ENCODE data around the gene IRF4.

Gene IRF4

DNA sequence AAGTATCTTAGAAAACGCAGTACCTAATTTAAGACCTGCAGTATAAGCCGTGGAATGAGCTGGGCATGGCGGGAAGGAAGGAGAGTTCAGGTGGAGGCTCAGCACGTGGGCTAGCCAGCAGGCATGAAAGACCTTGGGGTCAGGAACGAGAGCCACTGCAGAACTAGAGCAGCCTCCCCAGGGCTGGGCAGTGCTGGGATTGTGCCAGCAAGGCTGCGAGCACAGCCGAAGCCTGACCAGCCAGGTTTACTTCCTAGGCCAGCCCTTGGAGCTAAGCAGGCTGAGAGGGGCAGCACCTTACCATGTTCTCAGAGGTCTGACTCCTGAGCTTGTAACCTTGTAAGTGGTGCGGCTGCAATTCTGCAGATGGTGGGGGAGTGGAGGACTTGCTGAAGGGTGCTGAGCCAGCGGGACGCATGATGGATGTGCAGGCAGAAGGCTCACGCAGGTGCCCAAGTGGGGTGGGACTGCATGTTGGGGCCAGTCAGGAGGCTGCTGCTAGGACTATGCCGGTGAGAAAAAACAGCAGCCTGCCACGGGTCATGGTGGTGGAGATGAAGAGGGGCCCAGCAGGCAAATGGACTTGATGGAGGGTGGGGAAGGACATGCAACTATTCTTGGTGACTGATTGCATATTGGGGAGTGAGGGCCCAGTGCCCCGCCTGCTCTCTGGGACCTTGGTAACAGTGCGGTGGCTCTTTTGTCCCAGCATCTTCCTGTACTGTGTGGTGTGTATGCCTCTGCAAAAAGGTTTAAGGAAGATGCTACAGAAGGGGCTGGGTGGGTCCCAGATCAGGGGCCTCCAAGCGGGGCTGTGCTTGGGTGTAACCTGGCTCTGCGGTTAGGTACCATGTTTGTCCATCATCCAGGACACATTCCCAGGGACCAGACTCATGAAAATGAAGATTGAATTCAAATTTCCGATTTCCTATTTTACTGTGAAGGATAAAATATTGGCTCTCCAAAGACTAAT lies 37.6 kb upstream of the IRF4 start:
- no peak for DNase-seq (ENCODE audit: low spot score)

GRCh38 chr6:354631-355280 lies 36.8 kb upstream of the IRF4 start:
- DNase-seq (ENCODE audit: low spot score): no peak

- no peak for DNase-seq (ENCODE audit: low spot score)
Observed at GRCh38 chr6:355373-356208, 36.0 kb upstream of the IRF4 start.

- DNase-seq (ENCODE audit: low spot score): no peak
Observed at GRCh38 chr6:356828-357251, 34.7 kb upstream of the IRF4 start.

- DNase-seq (ENCODE audit: low spot score): no peak
Observed at GRCh38 chr6:357261-357790, 34.2 kb upstream of the IRF4 start.

DNA sequence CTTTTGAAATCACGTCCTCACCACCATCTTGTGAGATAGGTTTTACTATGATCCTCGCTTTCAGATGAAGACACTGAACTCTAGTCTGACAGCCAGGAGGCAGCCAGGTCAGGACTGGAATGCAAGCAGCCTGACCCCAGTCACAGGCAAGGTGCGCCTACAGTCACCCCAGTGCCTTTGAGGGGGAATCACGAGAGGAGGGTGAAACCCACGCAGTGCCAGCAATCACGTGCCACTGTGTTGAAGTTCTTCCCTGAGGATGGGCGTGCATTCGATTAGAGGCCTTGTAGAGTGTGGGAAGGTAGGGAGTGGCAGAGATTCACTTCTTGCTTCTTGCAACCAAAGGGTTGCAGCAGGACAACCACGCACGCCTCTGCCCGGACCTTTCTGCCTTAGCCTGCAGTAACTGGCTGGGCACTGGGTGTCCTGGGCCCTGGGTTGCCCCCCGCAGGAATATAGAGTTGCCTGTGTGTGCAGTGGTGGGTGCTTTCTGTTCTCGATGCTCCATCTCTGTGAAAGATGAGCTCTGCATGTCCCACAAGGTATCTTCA lies 33.7 kb upstream of the IRF4 start:
- DNase-seq (ENCODE audit: low spot score): no peak

DNA sequence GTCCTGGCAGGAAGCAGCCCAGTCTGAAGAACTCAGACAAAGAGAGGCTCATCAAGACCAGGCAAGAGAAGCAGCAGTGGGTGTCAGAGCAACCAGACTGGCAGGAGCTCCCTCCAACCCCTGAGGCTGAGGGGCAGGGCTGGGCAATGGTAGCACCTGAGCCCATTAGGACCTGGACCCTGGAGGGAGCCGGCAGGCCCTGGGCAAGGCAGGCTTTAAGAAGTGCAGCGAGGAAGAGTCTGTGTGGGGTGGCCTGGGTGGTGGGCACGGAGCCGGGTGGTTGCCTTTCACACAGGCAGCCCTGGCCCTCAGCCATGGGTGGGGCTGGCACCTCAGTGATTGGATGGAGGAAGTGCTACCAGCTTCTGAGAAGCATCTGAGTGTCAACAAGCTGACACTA lies 33.1 kb upstream of the IRF4 start:
- no peak for DNase-seq (ENCODE audit: low spot score)

DNA sequence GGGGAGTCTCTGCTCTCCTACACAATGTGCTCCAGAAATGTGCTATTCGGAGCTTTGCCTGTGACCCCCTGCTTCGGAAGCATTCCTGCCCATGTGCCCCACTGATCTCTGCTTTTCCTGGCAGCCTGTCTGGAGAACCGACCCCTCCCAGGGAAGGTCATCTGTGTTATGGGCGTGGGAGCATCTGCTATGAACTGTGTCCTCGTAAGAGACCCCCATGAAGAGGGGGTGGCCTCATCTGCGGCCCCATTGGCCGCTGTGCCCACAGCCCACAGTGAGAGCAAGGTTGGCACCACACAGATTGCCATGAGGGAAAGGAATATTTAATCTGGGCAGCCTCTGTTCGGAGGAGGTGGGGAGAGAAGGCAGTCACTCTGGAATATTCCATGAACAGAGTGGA lies 32.7 kb upstream of the IRF4 start:
- DNase-seq (ENCODE audit: low spot score): no peak

DNA sequence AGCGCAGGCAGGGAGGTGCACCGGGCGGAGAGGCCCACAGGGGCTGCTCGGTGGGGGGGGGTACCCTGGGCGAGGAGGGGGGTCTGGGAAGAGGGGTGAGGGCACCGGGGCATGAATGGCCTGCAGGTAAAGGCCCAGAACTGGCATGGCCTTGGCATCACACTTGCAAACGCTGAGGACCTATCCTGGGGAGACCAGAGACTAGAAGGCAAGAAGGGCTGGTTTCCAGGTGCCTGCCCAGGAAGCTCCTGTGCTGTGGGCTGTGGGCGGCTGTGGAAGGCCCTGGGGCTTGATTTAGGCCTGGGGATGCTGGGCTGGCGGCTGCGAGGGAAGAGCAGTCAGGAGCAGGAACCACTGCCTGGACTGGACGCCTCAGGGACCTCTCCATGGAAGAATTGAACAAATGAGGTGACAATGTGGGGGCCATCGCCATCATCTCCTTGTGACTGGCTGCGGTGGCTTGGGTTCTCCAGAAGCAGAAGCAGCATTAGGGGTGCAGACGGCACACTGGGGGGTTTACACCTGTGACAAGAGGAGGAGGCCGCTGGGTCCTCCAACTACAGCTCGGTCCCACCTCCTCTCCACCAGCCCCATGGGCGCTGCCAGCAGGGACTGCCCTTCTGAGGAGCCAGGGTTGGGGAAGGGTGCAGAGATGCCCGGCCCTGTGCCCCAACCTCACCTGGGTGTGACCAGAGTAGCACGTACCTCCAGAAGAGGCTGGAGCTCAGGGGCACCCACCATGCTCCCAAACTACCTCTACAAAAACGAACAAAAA lies 32.1 kb upstream of the IRF4 start:
- DNase-seq (ENCODE audit: low spot score): no peak

DNA sequence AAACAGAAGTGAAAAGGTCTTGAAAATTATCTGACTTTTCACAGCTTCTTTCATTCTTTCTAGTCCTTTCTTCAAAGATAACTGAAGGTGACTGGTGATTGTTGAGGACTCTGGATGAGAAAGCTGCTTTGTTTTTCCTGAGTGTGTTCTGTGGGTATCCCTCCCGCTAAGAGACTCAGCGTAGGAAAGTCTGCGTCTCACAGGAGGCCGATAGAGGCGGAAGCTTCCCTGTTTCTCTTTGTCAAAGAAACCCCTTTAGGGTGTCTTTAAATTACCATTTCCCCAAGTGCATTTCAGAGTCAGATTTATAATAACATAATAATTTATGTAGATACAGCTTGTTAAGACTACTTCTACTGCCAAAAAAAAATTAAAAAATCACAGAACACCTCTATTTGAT lies 31.2 kb upstream of the IRF4 start:
- DNase-seq (ENCODE audit: low spot score): no peak

DNA sequence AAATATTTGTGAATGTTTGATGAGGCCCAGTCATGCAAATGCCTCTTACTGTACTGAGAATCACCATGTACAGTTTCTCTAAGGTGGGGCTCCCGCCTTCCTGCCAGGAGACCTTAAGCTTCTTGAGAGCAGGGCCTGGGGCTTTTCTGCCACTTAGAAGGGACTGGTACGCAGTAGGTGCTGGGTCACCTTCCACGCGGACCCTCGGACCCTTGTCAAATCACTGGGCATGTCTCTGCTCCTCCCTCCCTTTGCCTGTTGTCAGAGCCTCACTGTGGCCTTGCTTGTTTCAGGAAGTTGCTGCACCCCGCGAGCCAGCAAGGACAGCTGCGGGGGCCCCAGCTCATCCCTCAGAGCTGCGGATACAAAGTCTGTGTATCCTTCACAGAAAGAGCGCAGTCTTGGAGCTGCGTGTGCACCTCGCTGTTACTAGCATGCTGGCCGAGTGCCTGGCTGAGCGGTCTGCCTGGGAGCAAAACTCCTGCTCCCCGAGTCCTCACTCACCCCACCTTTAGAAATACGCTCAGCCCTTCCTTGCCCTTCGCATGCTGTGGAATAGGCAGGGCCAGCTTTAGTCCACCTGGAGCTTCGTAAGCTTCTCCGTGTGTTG lies 30.7 kb upstream of the IRF4 start:
- DNase-seq (ENCODE audit: low spot score): no peak

DNA sequence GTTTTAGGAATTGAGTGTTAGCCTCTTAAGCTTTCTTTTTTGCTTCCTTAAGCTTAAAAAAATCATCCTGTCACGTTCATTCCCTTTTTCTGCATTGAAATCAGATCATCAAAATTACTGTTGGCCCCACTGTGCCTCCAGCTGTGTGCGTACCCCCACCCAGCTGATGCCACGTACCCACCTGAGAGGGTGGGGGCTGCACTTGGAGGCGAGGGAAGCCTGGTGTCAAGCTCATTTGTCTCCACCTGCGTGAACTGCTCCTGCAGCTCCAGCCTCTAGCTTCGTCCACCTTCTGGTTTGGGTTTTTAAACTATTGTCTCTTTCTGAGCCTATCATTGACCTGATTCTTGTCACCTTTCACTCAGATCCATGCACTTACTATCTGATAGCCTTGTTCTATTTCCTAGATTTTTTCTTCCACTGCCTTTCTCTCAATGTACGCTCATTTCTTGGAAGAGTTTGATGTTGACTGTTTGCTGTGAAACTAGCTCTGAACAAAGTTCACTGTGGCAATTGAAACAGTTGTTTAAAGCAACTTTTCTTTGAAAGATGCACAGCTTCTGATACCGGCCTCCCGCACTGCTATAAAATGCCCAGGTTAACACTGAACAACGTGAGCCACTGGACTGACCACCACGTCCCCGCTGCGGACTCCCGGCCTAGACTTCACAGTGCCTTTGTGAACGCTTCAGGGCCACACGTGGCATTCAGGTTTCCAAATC lies 30.0 kb upstream of the IRF4 start:
- no peak for DNase-seq (ENCODE audit: low spot score)

- DNase-seq (ENCODE audit: low spot score): no peak
Observed at GRCh38 chr6:362231-362923, 29.2 kb upstream of the IRF4 start.

GRCh38 chr6:362924-363249 lies 28.7 kb upstream of the IRF4 start:
- DNase-seq (ENCODE audit: low spot score): no peak

- DNase-seq (ENCODE audit: low spot score): no peak
Observed at GRCh38 chr6:363291-363690, 28.3 kb upstream of the IRF4 start.

DNA sequence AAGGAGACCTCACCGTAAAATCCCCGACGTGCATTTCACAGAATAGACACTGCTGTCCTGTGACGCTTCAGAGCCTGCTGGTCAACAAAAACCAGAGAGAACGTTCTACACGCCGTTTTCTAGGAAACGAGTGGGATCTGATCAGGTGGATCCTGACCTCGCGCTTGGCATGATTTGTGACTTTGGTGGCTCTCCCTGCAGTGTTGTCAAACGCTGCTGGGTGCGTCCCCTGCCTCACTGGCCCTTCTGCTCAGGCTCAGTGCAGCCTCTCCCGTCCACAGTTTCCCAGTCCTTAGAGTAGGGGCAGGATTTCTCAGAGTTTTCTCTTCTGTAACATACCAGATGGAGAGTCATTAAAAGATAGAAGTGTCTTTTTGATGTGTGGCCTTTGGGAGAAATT lies 27.6 kb upstream of the IRF4 start:
- no peak for DNase-seq (ENCODE audit: low spot score)

- DNase-seq (ENCODE audit: low spot score): no peak
Observed at GRCh38 chr6:364609-365540, 26.7 kb upstream of the IRF4 start.

- no peak for DNase-seq (ENCODE audit: low spot score)
Observed at GRCh38 chr6:365835-366234, 25.7 kb upstream of the IRF4 start.
